WTC11 (cell line): Measurements from ENCODE around the gene COL17A1. TPM values are rescaled to one million over a fixed set of nuclear protein-coding genes. Genes with fewer than 3 reads are reported as not detected.

Source experiments
- ATAC-seq: fragments of 200-7000 bp; cut with Tn5 transposase; 2 replicates; pipeline ENCODE4 v1.10.0; 2021; ENCODE audit warnings: mild to moderate bottlenecking, moderate library complexity
- CTCF ChIA-PET: fragments of 300-600 bp; sonication (Branson Sonifier 250); formaldehyde crosslinking; loops from one replicate; lab custom pipeline; 2021; ENCODE audit warnings: antibody characterized with exemption; lab: Charles Lee
- POLR2A ChIA-PET: fragments of 350-600 bp; sonication (Branson Sonifier 250); formaldehyde crosslinking; loops from one replicate; lab custom pipeline; 2021; ENCODE audit warnings: antibody characterized with exemption; lab: Charles Lee
- DNase-seq: peaks from one replicate; pipeline ENCODE4 v3.0.0; 2021; ENCODE audit warnings: low spot score
- H3K27ac Mint-ChIP-seq: 2 replicates; pipeline ENCODE4 v1.8.0; 2021; ENCODE audit warnings: mixed read lengths
- H3K27me3 Mint-ChIP-seq: 2 replicates; pipeline ENCODE4 v1.8.0; 2021; ENCODE audit warnings: low read depth, mild to moderate bottlenecking, moderate library complexity, mixed read lengths
- H3K36me3 Mint-ChIP-seq: 2 replicates; pipeline ENCODE4 v1.8.0; 2021; ENCODE audit warnings: mixed read lengths
- H3K4me1 Mint-ChIP-seq: 2 replicates; pipeline ENCODE4 v1.8.0; 2022; ENCODE audit warnings: mixed read lengths
- H3K4me3 Mint-ChIP-seq: 2 replicates; pipeline ENCODE4 v1.8.0; 2021; ENCODE audit warnings: mild to moderate bottlenecking, moderate library complexity, mixed read lengths
- H3K9me3 Mint-ChIP-seq: 2 replicates; pipeline ENCODE4 v1.8.0; 2021; ENCODE audit warnings: mixed read lengths
- ATF1 ChIP-seq: sonication (generic); formaldehyde crosslinking; IDR thresholded peaks from 2 replicates; pipeline ENCODE4 v1.8.1; 2023; ENCODE audit warnings: mild to moderate bottlenecking, moderate library complexity, missing genetic modification reagents
- ATF3 ChIP-seq: sonication (generic); formaldehyde crosslinking; conservative IDR thresholded peaks from 2 replicates; pipeline ENCODE4 v1.8.1; 2022; ENCODE audit warnings: mild to moderate bottlenecking, missing genetic modification reagents
- CDX4 ChIP-seq: fragments of 250-450 bp; sonication (Bioruptor Pico); IDR thresholded peaks from 2 replicates; pipeline ENCODE4 v1.9.0; 2021; ENCODE audit warnings: moderate library complexity, mild to moderate bottlenecking, inconsistent platforms, borderline replicate concordance
- CREM ChIP-seq: sonication (generic); formaldehyde crosslinking; IDR thresholded peaks from 2 replicates; pipeline ENCODE4 v1.8.1; 2022; ENCODE audit warnings: mild to moderate bottlenecking, missing genetic modification reagents, moderate library complexity
- ELF4 ChIP-seq: sonication (generic); formaldehyde crosslinking; IDR thresholded peaks from 2 replicates; pipeline ENCODE4 v1.8.1; 2022; ENCODE audit warnings: low read depth, mild to moderate bottlenecking, moderate library complexity, missing genetic modification reagents
- EMX1 ChIP-seq: fragments of 250-450 bp; sonication (Bioruptor Pico); IDR thresholded peaks from 2 replicates; pipeline ENCODE4 v1.8.0; 2021; ENCODE audit warnings: mild to moderate bottlenecking
- ERG ChIP-seq: fragments of 250-450 bp; sonication (Bioruptor Pico); IDR thresholded peaks from 2 replicates; pipeline ENCODE4 v1.8.0; 2021; ENCODE audit warnings: mild to moderate bottlenecking
- ETV6 ChIP-seq: sonication (generic); formaldehyde crosslinking; IDR thresholded peaks from 2 replicates; pipeline ENCODE4 v1.8.1; 2022; ENCODE audit warnings: mild to moderate bottlenecking, missing genetic modification reagents
- GTF2I ChIP-seq: fragments of 250-450 bp; sonication (Bioruptor Pico); conservative IDR thresholded peaks from 2 replicates; pipeline ENCODE4 v1.4.0; 2021; ENCODE audit warnings: mild to moderate bottlenecking
- IRF2 ChIP-seq: sonication (generic); formaldehyde crosslinking; IDR thresholded peaks from 2 replicates; pipeline ENCODE4 v1.8.0; 2022; ENCODE audit warnings: low read depth, missing genetic modification reagents, borderline replicate concordance
- MXD4 ChIP-seq: fragments of 250-450 bp; sonication (Bioruptor Pico); IDR thresholded peaks from 2 replicates; pipeline ENCODE4 v1.8.0; 2021; ENCODE audit warnings: mild to moderate bottlenecking, moderate library complexity, borderline replicate concordance
- NFATC4 ChIP-seq: fragments of 250-450 bp; sonication (Bioruptor Pico); IDR thresholded peaks from 2 replicates; pipeline ENCODE4 v1.9.0; 2021; ENCODE audit warnings: mild to moderate bottlenecking
- NR1H2 ChIP-seq: sonication (generic); formaldehyde crosslinking; IDR thresholded peaks from 2 replicates; pipeline ENCODE4 v1.9.0; 2021; ENCODE audit warnings: mild to moderate bottlenecking, moderate library complexity, missing genetic modification reagents
- TP53 ChIP-seq: sonication (generic); formaldehyde crosslinking; IDR thresholded peaks from 2 replicates; pipeline ENCODE4 v1.8.1; 2023; ENCODE audit warnings: mild to moderate bottlenecking, missing genetic modification reagents
- USF1 ChIP-seq: sonication (generic); formaldehyde crosslinking; IDR thresholded peaks from 2 replicates; pipeline ENCODE4 v1.8.0; 2022; ENCODE audit warnings: mild to moderate bottlenecking, missing genetic modification reagents
- ZBTB43 ChIP-seq: sonication (generic); formaldehyde crosslinking; IDR thresholded peaks from 2 replicates; pipeline ENCODE4 v1.8.1; 2023; ENCODE audit warnings: mild to moderate bottlenecking, missing genetic modification reagents
- ZNF121 ChIP-seq: sonication (generic); formaldehyde crosslinking; IDR thresholded peaks from 2 replicates; pipeline ENCODE4 v1.8.0; 2023; ENCODE audit warnings: missing genetic modification reagents
- ZNF138 ChIP-seq: sonication (generic); formaldehyde crosslinking; conservative IDR thresholded peaks from 2 replicates; pipeline ENCODE4 v1.8.1; 2022; ENCODE audit warnings: mild to moderate bottlenecking, moderate library complexity, missing genetic modification reagents
- ZNF317 ChIP-seq: sonication (generic); formaldehyde crosslinking; IDR thresholded peaks from 2 replicates; pipeline ENCODE4 v1.8.1; 2023; ENCODE audit warnings: low read depth, mild to moderate bottlenecking, moderate library complexity, missing genetic modification reagents, borderline replicate concordance
- total RNA-seq: library from RNA; stranded (reverse); gene quantifications from 3 replicates; pipeline ENCODE4 v1.2.3, GENCODE V29; 2021
- TF ChIP-seq, protein P1 (sequence below): sonication (generic); formaldehyde crosslinking; IDR thresholded peaks from 2 replicates; pipeline ENCODE4 v1.8.0; 2022; ENCODE audit warnings: mild to moderate bottlenecking, missing genetic modification reagents
- TF ChIP-seq, protein P2 (sequence below): sonication (generic); formaldehyde crosslinking; IDR thresholded peaks from 2 replicates; pipeline ENCODE4 v1.8.1; 2022; ENCODE audit warnings: missing genetic modification reagents, borderline replicate concordance
- TF ChIP-seq, protein P3 (sequence below): sonication (generic); formaldehyde crosslinking; IDR thresholded peaks from 2 replicates; pipeline ENCODE4 v1.8.0; 2023; ENCODE audit warnings: missing genetic modification reagents
- TF ChIP-seq, protein P4 (sequence below): sonication (generic); formaldehyde crosslinking; IDR thresholded peaks from 2 replicates; pipeline ENCODE4 v1.8.1; 2022; ENCODE audit warnings: low read depth, missing genetic modification reagents, borderline replicate concordance

Gene COL17A1
- total RNA-seq, 1 experiment from 2014 or later = 1.5 TPM

DNA sequence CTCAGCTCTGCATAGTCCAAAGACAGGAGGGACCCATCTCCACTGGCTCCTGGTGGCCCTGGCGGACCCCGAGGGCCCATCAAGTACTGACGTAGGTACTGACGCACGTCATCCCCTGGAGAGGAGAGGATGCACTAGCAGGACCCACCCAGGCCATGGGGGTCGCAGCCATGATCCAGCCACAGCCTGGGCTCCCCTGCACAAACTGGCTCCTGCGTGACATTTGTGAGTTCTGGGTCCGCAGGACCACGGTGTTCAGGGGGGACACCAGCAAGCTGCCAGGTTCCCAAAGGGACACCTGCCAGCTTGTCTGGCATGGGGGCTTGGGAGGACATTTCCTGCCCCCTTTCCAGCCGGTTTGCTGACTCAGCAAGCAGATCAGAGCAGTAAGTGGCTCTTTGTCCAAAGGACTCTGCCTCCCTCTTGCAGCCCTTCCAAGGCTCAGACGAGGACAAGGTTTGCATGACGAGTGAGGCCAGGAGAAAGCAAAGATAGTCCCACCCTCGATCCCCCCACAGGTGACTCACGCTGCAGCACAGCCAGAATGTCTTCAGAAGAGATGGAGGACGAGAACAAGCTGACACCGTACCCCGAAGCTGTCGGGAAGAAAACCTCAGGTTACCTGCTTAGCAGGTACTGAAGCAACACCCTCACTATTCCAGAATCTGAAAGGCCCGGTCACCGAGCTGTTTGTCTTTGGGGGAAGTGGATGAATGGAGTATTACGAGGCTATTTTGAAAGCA lies 49.0 kb downstream of the COL17A1 start:
- H3K4me3 Mint-ChIP-seq = no peak overlapping the region
- ATAC-seq (no peak), DNase-seq (no peak)
- H3K4me1 Mint-ChIP-seq = peaks cover 22% of the 10 kb centered on the region
- TF ChIP-seq ATF1 (CRISPR knock-in tag) = no peak
- no peak for TF ChIP-seq NFATC4 (CRISPR knock-in tag)
- TF ChIP-seq ZBTB43 (CRISPR knock-in tag) = no peak
- TF ChIP-seq CREM (CRISPR knock-in tag) = no peak
- TF ChIP-seq IRF2 (CRISPR knock-in tag) = no peak
- TF ChIP-seq ATF3 (CRISPR knock-in tag) = no peak
- no peak for TF ChIP-seq GTF2I (CRISPR knock-in tag)
- TF ChIP-seq EMX1 (CRISPR knock-in tag) = no peak
- TF ChIP-seq, protein P1, sequence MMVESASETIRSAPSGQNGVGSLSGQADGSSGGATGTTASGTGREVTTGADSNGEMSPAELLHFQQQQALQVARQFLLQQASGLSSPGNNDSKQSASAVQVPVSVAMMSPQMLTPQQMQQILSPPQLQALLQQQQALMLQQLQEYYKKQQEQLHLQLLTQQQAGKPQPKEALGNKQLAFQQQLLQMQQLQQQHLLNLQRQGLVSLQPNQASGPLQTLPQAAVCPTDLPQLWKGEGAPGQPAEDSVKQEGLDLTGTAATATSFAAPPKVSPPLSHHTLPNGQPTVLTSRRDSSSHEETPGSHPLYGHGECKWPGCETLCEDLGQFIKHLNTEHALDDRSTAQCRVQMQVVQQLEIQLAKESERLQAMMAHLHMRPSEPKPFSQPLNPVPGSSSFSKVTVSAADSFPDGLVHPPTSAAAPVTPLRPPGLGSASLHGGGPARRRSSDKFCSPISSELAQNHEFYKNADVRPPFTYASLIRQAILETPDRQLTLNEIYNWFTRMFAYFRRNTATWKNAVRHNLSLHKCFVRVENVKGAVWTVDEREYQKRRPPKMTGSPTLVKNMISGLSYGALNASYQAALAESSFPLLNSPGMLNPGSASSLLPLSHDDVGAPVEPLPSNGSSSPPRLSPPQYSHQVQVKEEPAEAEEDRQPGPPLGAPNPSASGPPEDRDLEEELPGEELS (CRISPR knock-in tag) = no peak
- no peak for TF ChIP-seq USF1 (CRISPR knock-in tag)
- no peak for TF ChIP-seq ERG
- TF ChIP-seq ZNF138 = no peak
- TF ChIP-seq, protein P2, sequence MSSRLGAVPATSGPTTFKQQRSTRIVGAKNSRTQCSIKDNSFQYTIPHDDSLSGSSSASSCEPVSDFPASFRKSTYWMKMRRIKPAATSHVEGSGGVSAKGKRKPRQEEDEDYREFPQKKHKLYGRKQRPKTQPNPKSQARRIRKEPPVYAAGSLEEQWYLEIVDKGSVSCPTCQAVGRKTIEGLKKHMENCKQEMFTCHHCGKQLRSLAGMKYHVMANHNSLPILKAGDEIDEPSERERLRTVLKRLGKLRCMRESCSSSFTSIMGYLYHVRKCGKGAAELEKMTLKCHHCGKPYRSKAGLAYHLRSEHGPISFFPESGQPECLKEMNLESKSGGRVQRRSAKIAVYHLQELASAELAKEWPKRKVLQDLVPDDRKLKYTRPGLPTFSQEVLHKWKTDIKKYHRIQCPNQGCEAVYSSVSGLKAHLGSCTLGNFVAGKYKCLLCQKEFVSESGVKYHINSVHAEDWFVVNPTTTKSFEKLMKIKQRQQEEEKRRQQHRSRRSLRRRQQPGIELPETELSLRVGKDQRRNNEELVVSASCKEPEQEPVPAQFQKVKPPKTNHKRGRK (CRISPR knock-in tag) = no peak
- TF ChIP-seq NR1H2 (CRISPR knock-in tag) = no peak
- TF ChIP-seq ETV6 (CRISPR knock-in tag) = no peak
- TF ChIP-seq ELF4 (CRISPR knock-in tag) = no peak
- TF ChIP-seq, protein P3, sequence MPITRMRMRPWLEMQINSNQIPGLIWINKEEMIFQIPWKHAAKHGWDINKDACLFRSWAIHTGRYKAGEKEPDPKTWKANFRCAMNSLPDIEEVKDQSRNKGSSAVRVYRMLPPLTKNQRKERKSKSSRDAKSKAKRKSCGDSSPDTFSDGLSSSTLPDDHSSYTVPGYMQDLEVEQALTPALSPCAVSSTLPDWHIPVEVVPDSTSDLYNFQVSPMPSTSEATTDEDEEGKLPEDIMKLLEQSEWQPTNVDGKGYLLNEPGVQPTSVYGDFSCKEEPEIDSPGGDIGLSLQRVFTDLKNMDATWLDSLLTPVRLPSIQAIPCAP (CRISPR knock-in tag) = no peak
- no peaks in the 10 kb centered on the region; the same call in 1 of the 2 replicates for H3K27me3 Mint-ChIP-seq
- ChIA-PET POLR2A (interaction anchor here (0.7 kb wide), 1 partner anchor 15 kb away, joined by 4 read pairs; no protein-coding TSS in a partner anchor), CTCF (no interaction called here)
- no peaks in the 10 kb centered on the region for H3K9me3 Mint-ChIP-seq
- H3K36me3 Mint-ChIP-seq = 0 out of 2 replicates have a peak, but pooled peaks cover 2% of the 10 kb centered on the region
- H3K27ac Mint-ChIP-seq = no peak overlapping the region

GRCh38 chr10:104036069-104036384 lies 49.7 kb downstream of the COL17A1 start:
- H3K4me3 Mint-ChIP-seq = no peak overlapping the region
- no peak for DNase-seq
- H3K27ac Mint-ChIP-seq = no peak overlapping the region; the same call in 1 of the 2 replicates
- POLR2A ChIA-PET = no interaction called here
- H3K36me3 Mint-ChIP-seq = 0 out of 2 replicates have a peak, but pooled peaks cover 2% of the 10 kb centered on the region
- no peak for ATAC-seq
- no peaks in the 10 kb centered on the region for H3K9me3 Mint-ChIP-seq
- CTCF ChIA-PET = no interaction called here
- H3K4me1 Mint-ChIP-seq = peaks cover 27% of the 10 kb centered on the region
- no peaks in the 10 kb centered on the region; the same call in 1 of the 2 replicates for H3K27me3 Mint-ChIP-seq
- TF ChIP-seq ZNF317 (CRISPR knock-in tag) (no peak), NR1H2 (CRISPR knock-in tag) (no peak), MXD4 (CRISPR knock-in tag) (no peak), TP53 (CRISPR knock-in tag) (no peak), ZNF121 (no peak), USF1 (CRISPR knock-in tag) (no peak), CDX4 (CRISPR knock-in tag) (no peak), CREM (CRISPR knock-in tag) (no peak)
- TF ChIP-seq, protein P4, sequence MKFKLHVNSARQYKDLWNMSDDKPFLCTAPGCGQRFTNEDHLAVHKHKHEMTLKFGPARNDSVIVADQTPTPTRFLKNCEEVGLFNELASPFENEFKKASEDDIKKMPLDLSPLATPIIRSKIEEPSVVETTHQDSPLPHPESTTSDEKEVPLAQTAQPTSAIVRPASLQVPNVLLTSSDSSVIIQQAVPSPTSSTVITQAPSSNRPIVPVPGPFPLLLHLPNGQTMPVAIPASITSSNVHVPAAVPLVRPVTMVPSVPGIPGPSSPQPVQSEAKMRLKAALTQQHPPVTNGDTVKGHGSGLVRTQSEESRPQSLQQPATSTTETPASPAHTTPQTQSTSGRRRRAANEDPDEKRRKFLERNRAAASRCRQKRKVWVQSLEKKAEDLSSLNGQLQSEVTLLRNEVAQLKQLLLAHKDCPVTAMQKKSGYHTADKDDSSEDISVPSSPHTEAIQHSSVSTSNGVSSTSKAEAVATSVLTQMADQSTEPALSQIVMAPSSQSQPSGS = no peak
